OCI-LY3 (cell line): Measurements from ENCODE around the gene P4HTM.

Source experiments
- CTCF ChIP-seq: fragments of 200-600, 300-600 bp; sonication (generic); IDR thresholded peaks from 2 replicates; pipeline ENCODE4 v1.5.1; 2014; ENCODE audit warnings: antibody characterized with exemption, low read length, low read depth
- EZH2phosphoT487 ChIP-seq: fragments of 200-600 bp; shearing (Covaris generic); IDR thresholded peaks from 2 replicates; pipeline ENCODE4 v1.6.1; 2018; ENCODE audit warnings: antibody characterized with exemption, mixed run types, low read depth

- TF ChIP-seq CTCF, result peak; percentile 89
- no peak for TF ChIP-seq EZH2phosphoT487
These were observed 32.0 kb downstream of the P4HTM start, which contains the start of gene NDUFAF3 for GRCh38 chr3:49021813-49022687.
